GM19328 (cell line): ENCODE results near the gene PCED1B.
A peak's percentile ranks its signal among the peaks of the same experiment; 100 is the strongest.
"Not testable (repeated sequence)": the region's sequence is repeated elsewhere in the genome, so short reads cannot be mapped to it uniquely, and the experiment has no call there.

ENCODE experiments used
- ATAC-seq: cut with Tn5 transposase; IDR thresholded peaks from one replicate; pipeline ENCODE4 v1.9.1; 2021; ENCODE audit warnings: mild to moderate bottlenecking, moderate library complexity; ENCODE audit not compliant: unreplicated experiment

Gene PCED1B

GRCh38 chr12:47079468-47079980 lies at the start of gene PCED1B, which contains the start of gene AMIGO2:
TSS of gene PCED1B (plus strand) at chr12:47079621. CDS start at chr12:47235064, 155,443 bp downstream.
TSS of gene AMIGO2 (minus strand) at chr12:47079959. CDS start at chr12:47079002, 957 bp downstream.
- ATAC-seq, result peak; percentile 74

- ATAC-seq, result no peak
These were observed 49.5 kb upstream of the PCED1B start for GRCh38 chr12:47029903-47030302.

- ATAC-seq, result no peak
These were observed 46.8 kb upstream of the PCED1B start for GRCh38 chr12:47032644-47033043.

GRCh38 chr12:47033081-47033480 lies 46.3 kb upstream of the PCED1B start:
- ATAC-seq, result no peak

GRCh38 chr12:47033789-47034555 lies 45.4 kb upstream of the PCED1B start:
- ATAC-seq, result no peak

- no peak for ATAC-seq
These were observed 44.8 kb upstream of the PCED1B start for GRCh38 chr12:47034661-47035060.

GRCh38 chr12:47035484-47035883 lies 43.9 kb upstream of the PCED1B start:
- no peak for ATAC-seq

GRCh38 chr12:47038270-47038748 lies 41.1 kb upstream of the PCED1B start:
- ATAC-seq, result no peak

- no peak for ATAC-seq
These were observed 40.3 kb upstream of the PCED1B start for GRCh38 chr12:47039079-47039478.

- ATAC-seq, result no peak
These were observed 39.7 kb upstream of the PCED1B start for GRCh38 chr12:47039756-47040155.

GRCh38 chr12:47041327-47041726 lies 38.1 kb upstream of the PCED1B start:
- ATAC-seq, result no peak

- ATAC-seq, result no peak
These were observed 30.9 kb upstream of the PCED1B start for GRCh38 chr12:47048541-47048940.

GRCh38 chr12:47051291-47051690 lies 28.1 kb upstream of the PCED1B start:
- not testable (repeated sequence) for ATAC-seq

- ATAC-seq, result no peak
These were observed 27.1 kb upstream of the PCED1B start for GRCh38 chr12:47052274-47052673.

GRCh38 chr12:47053961-47054360 lies 25.5 kb upstream of the PCED1B start:
- no peak for ATAC-seq

- no peak for ATAC-seq
These were observed 24.8 kb upstream of the PCED1B start for GRCh38 chr12:47054659-47055058.

- ATAC-seq, result not testable (repeated sequence)
These were observed 23.6 kb upstream of the PCED1B start for GRCh38 chr12:47055856-47056255.

GRCh38 chr12:47056944-47057343 lies 22.5 kb upstream of the PCED1B start:
- ATAC-seq, result not testable (repeated sequence)

GRCh38 chr12:47058640-47059039 lies 20.8 kb upstream of the PCED1B start:
- ATAC-seq, result not testable (repeated sequence)

- ATAC-seq, result no peak
These were observed 13.9 kb upstream of the PCED1B start for GRCh38 chr12:47065546-47065945.

- no peak for ATAC-seq
These were observed 13.0 kb upstream of the PCED1B start for GRCh38 chr12:47066278-47067025.

- no peak for ATAC-seq
These were observed 12.2 kb upstream of the PCED1B start for GRCh38 chr12:47067176-47067575.
